OCI-LY7 (cell line): ENCODE data around the gene SHISA2. TPM values are rescaled to one million over a fixed set of nuclear protein-coding genes. Genes with fewer than 3 reads are reported as not detected.

Experiments used
- BruUV-seq: library from RNA; stranded (reverse); fragments of 400-500 nt; replicated peaks from 2 replicates; lab custom pipeline; 2021; lab: Mats Ljungman, UMichigan
- CTCF ChIA-PET: fragments of 300-600 bp; sonication (Branson Sonifier 250); formaldehyde crosslinking; loops from one replicate; lab custom pipeline; 2022; ENCODE audit warnings: antibody characterized with exemption; ENCODE audit not compliant: unreplicated experiment; lab: Charles Lee
- POLR2A ChIA-PET: fragments of 300-600 bp; sonication (Branson Sonifier 250); formaldehyde crosslinking; loops from one replicate; lab custom pipeline; 2022; ENCODE audit warnings: antibody characterized with exemption; lab: Charles Lee
- DNase-seq: peaks from one replicate; pipeline ENCODE4 v3.0.0-alpha.2; 2015; ENCODE audit warnings: low spot score
- H2AFZ ChIP-seq: fragments of 200-600 bp; sonication (generic), shearing (Covaris generic); 2 replicates; pipeline ENCODE4 v1.6.1; 2014; ENCODE audit warnings: mild to moderate bottlenecking, antibody characterized with exemption, low read length, moderate library complexity
- H3K27ac ChIP-seq: fragments of 200-600 bp; sonication (generic); 2 replicates; pipeline ENCODE4 v1.5.1; 2014; ENCODE audit warnings: mixed run types, low read depth, mild to moderate bottlenecking, moderate library complexity, low read length, inconsistent platforms; ENCODE audit not compliant: poor library complexity, severe bottlenecking
- H3K36me3 ChIP-seq: fragments of 200-600 bp; sonication (generic); 2 replicates; pipeline ENCODE4 v1.6.1; 2014; ENCODE audit warnings: mild to moderate bottlenecking, antibody characterized with exemption, low read length, moderate library complexity, mixed read lengths; ENCODE audit not compliant: insufficient read depth
- H3K4me1 ChIP-seq: fragments of 200-600 bp; sonication (generic); 2 replicates; pipeline ENCODE4 v1.5.1; 2014; ENCODE audit warnings: mild to moderate bottlenecking, low read length; ENCODE audit not compliant: insufficient read depth, poor library complexity, severe bottlenecking
- H3K4me2 ChIP-seq: fragments of 200-600 bp; sonication (generic); 2 replicates; pipeline ENCODE4 v1.6.1; 2014; ENCODE audit warnings: mild to moderate bottlenecking, low read length
- H3K4me3 ChIP-seq: fragments of 200-600 bp; sonication (generic); 2 replicates; pipeline ENCODE4 v1.5.1; 2014; ENCODE audit warnings: mild to moderate bottlenecking, low read depth, low read length; ENCODE audit not compliant: poor library complexity, severe bottlenecking
- H3K79me2 ChIP-seq: fragments of 200-600 bp; sonication (generic); 2 replicates; pipeline ENCODE4 v1.6.1; 2016; ENCODE audit warnings: low read depth, mild to moderate bottlenecking, low read length, moderate library complexity, mixed read lengths; ENCODE audit not compliant: insufficient read depth
- H3K9me2 ChIP-seq: fragments of 200-600 bp; sonication (generic); 2 replicates; pipeline ENCODE4 v1.6.1; 2016; ENCODE audit warnings: mild to moderate bottlenecking, low read length, mixed read lengths; ENCODE audit not compliant: insufficient read depth
- H3K9me3 ChIP-seq: fragments of 200-600 bp; sonication (generic); 2 replicates; pipeline ENCODE4 v1.6.1; 2014; ENCODE audit warnings: mild to moderate bottlenecking, mixed run types, low read length, mixed read lengths
- H4K20me1 ChIP-seq: fragments of 200-600 bp; sonication (generic); 2 replicates; pipeline ENCODE4 v1.6.1; 2014; ENCODE audit warnings: mild to moderate bottlenecking, antibody characterized with exemption, low read length, moderate library complexity, mixed read lengths; ENCODE audit not compliant: insufficient read depth
- EZH2phosphoT487 ChIP-seq: fragments of 200-600 bp; sonication (generic); IDR thresholded peaks from 2 replicates; pipeline ENCODE4 v1.6.1; 2018; ENCODE audit warnings: low read depth, borderline replicate concordance, mild to moderate bottlenecking, mixed run types, antibody characterized with exemption, low read length, moderate library complexity, mixed read lengths
- intact Hi-C: fragments of 100-400 bp; cut with micrococcal nuclease; formaldehyde crosslinking; loops from one replicate; pipeline ENCODE4 v1.10.0; 2022; ENCODE audit not compliant: unreplicated experiment
- total RNA-seq, 2 experiments: library from RNA; depleted of rRNA in 1 of 2; stranded (reverse); fragments of >200 nt in 1 of 2; shearing (Covaris generic) in 1 of 2; gene quantifications; 2 replicates each; pipeline ENCODE4 v1.2.3, GENCODE V29; 2014 to 2022
- TF ChIP-seq, protein P1 (sequence below): fragments of 200-600 bp; sonication (generic); conservative IDR thresholded peaks from 2 replicates; pipeline ENCODE4 v1.5.1; 2014; ENCODE audit warnings: mild to moderate bottlenecking, antibody characterized with exemption, low read length, moderate library complexity, mixed read lengths

SHISA2 gene
- total RNA-seq, 2 experiments from 2014 or later, result not detected

DNA sequence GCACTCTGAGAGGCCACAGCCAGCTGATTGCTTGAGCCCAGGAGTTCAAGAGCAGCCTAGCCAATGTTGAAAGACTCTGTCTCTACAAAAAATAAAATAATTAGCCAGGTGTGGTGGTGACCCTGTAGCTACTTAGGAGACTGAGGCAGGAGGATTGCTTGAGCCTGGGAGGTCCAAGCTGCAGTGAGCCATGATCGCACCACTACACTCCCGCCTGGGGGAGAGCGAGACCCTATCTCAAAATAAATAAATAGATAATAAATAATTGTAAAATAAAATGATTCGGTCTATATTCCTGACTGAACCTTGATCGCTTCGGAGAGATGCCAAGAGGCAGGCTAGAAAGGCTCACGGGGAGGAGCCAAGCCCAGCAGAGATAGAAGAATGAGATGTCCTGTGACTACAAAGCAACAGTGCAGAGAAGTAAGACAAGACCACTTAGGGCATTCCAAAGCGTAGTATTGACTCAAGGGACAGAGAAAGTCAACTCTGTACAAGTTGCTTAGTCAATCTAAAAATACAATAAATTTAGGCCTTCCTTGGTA, 12.8 kb downstream of the SHISA2 start:
- H2AFZ ChIP-seq, result no peak overlapping the region
- DNase-seq, result no peak
- no peaks in the 10 kb centered on the region for H3K79me2 ChIP-seq
- ChIA-PET CTCF (no interaction called here), POLR2A (no interaction called here)
- no peaks in the 10 kb centered on the region for H4K20me1 ChIP-seq
- no peak overlapping the region for H3K27ac ChIP-seq
- H3K9me2 ChIP-seq, result no peaks in the 10 kb centered on the region
- H3K4me1 ChIP-seq, result no peaks in the 10 kb centered on the region
- no peak overlapping the region for H3K4me2 ChIP-seq
- no peaks in the 10 kb centered on the region for H3K36me3 ChIP-seq
- no peak for TF ChIP-seq EZH2phosphoT487
- TF ChIP-seq, protein P1, sequence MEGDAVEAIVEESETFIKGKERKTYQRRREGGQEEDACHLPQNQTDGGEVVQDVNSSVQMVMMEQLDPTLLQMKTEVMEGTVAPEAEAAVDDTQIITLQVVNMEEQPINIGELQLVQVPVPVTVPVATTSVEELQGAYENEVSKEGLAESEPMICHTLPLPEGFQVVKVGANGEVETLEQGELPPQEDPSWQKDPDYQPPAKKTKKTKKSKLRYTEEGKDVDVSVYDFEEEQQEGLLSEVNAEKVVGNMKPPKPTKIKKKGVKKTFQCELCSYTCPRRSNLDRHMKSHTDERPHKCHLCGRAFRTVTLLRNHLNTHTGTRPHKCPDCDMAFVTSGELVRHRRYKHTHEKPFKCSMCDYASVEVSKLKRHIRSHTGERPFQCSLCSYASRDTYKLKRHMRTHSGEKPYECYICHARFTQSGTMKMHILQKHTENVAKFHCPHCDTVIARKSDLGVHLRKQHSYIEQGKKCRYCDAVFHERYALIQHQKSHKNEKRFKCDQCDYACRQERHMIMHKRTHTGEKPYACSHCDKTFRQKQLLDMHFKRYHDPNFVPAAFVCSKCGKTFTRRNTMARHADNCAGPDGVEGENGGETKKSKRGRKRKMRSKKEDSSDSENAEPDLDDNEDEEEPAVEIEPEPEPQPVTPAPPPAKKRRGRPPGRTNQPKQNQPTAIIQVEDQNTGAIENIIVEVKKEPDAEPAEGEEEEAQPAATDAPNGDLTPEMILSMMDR, result no peak
- no TSS peak for BruUV-seq
- intact Hi-C loops, result no loop called here
- H3K4me3 ChIP-seq, result no peak overlapping the region
- H3K9me3 ChIP-seq, result no peaks in the 10 kb centered on the region

DNA sequence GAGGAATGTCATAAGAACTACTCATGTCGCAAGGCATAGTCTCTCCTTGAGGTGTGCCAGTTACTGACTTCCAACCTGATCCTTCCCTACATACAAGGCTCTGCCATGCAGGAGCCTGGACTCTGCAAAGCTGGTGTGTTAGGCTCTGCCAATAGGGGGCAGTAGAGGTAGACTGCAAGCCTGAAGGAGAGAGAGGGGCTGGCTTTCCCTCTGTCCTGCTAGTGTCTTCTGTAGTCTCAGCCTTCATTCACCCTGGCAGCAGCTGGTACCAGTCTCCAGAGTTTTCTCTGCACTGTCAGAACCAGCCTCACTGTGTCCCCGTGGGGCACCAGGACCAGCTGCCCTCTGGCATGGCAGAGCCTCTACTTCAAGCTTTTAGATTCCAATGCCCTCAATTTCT, 14.5 kb downstream of the SHISA2 start:
- no peaks in the 10 kb centered on the region for H3K79me2 ChIP-seq
- no peak overlapping the region for H3K4me2 ChIP-seq
- ChIA-PET CTCF (no interaction called here), POLR2A (no interaction called here)
- no peaks in the 10 kb centered on the region for H3K36me3 ChIP-seq
- H3K27ac ChIP-seq, result no peak overlapping the region
- no peaks in the 10 kb centered on the region for H3K4me1 ChIP-seq
- no peaks in the 10 kb centered on the region for H3K9me2 ChIP-seq
- no TSS peak for BruUV-seq
- no peak overlapping the region for H3K4me3 ChIP-seq
- H4K20me1 ChIP-seq, result no peaks in the 10 kb centered on the region
- DNase-seq, result peak; percentile 37
- no peaks in the 10 kb centered on the region for H3K9me3 ChIP-seq
- intact Hi-C loops, result no loop called here
- TF ChIP-seq EZH2phosphoT487, result no peak
- TF ChIP-seq, protein P1, result peak; percentile 74
- no peak overlapping the region for H2AFZ ChIP-seq

DNA sequence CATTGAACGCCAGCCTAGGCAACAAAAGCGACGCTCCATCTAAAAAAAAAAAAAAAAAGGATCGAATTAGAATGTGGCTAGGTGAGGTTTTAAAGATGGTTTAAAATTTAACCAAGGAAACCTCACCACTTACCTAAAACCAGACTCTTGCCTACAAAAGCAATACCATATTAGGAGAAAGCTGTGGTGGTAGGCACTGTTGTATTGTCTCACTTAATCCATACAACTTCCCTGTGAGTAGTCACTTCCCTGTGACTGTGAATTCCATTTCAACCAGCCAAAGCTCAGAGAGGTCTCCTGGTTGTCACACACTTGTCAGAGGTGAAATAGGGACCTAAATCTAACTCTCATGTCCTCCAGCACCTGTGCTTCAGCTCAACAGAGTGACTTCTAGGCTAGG, 15.4 kb downstream of the SHISA2 start:
- DNase-seq, result no peak
- TF ChIP-seq, protein P1, result no peak
- TF ChIP-seq EZH2phosphoT487, result no peak
- intact Hi-C loops, result no loop called here
- no TSS peak for BruUV-seq
- Histone ChIP-seq H3K27ac (no peak overlapping the region), H3K9me2 (no peaks in the 10 kb centered on the region), H3K36me3 (no peaks in the 10 kb centered on the region), H3K4me2 (no peak overlapping the region), H3K79me2 (no peaks in the 10 kb centered on the region), H3K9me3 (no peaks in the 10 kb centered on the region), H2AFZ (no peak overlapping the region), H3K4me3 (no peak overlapping the region), H4K20me1 (no peaks in the 10 kb centered on the region), H3K4me1 (no peaks in the 10 kb centered on the region)
- ChIA-PET CTCF (no interaction called here), POLR2A (no interaction called here)
